Suprapubic skin (tissue), 3 donors: ENCODE results near the gene DOCK6.

Experiments used
- POLR2A ChIP-seq, 2 donors: fragments of 450-650 bp; IDR thresholded peaks; one replicate each; pipeline ENCODE4 v1.6.1; 2017; ENCODE audit warnings: antibody characterized with exemption in 2 of 2, mild to moderate bottlenecking in 2 of 2, moderate library complexity in 2 of 2
- TF ChIP-seq, protein P1 (sequence below), 2 donors: fragments of 200-600 bp in 1 of 2; fragments of 450-650 bp in 1 of 2; sonication (generic) in 1 of 2; IDR thresholded peaks; one replicate each; pipeline ENCODE4 v1.5.1; 2016 to 2019; ENCODE audit warnings: antibody characterized with exemption in 2 of 2, mild to moderate bottlenecking in 1 of 2, moderate library complexity in 1 of 2

DNA sequence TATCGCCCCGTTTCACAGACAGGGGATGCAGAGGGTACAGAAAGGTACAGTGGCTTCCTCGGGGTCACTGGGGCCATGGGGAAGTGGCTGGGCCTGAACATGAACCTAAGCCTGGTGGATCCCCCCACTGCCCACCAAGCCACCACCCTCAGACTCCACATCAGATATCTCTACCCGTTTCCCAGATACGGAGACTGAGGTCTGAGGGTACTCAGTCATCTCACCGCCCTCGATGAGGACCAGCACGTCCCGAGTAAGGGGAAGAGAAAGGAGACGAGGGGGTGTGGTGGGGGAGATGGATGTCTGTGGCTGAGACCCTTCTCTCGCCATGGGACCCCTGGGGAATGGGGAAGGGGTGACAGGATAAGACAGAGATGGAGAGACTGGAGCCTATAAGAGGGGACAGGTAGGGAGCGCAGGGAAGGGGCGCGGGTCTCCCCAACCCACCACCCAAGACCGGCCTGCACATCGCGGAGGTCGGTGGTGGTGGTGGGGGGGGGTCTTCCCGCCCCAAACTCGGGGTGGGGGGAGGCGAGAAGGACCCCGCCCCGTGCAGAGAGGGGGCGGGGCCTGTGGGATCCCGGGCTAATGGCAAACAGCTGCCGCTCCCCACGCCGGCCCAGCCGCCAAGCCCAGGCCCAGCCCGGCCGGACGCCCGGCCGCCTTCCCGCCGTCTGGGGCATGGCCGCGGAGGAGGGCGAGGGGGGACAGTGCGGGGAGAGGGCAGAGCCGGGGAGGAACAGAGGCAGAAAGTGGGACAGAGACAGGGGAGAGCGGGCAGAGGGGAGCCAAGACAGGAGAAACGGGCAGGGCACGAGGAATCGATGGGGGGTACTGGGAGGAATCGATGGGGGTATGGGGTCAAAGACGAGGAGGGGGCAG is 65.7 kb downstream of the DOCK6 start:
- TF ChIP-seq POLR2A (IDR thresholded peaks at IDR 0.05) = no peak
- TF ChIP-seq, protein P1, sequence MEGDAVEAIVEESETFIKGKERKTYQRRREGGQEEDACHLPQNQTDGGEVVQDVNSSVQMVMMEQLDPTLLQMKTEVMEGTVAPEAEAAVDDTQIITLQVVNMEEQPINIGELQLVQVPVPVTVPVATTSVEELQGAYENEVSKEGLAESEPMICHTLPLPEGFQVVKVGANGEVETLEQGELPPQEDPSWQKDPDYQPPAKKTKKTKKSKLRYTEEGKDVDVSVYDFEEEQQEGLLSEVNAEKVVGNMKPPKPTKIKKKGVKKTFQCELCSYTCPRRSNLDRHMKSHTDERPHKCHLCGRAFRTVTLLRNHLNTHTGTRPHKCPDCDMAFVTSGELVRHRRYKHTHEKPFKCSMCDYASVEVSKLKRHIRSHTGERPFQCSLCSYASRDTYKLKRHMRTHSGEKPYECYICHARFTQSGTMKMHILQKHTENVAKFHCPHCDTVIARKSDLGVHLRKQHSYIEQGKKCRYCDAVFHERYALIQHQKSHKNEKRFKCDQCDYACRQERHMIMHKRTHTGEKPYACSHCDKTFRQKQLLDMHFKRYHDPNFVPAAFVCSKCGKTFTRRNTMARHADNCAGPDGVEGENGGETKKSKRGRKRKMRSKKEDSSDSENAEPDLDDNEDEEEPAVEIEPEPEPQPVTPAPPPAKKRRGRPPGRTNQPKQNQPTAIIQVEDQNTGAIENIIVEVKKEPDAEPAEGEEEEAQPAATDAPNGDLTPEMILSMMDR (IDR thresholded peaks at IDR 0.05) = no peak
